ENCODE data around the gene CEP162.
"Not testable (repeated sequence)": the region's sequence is repeated elsewhere in the genome, so short reads cannot be mapped to it uniquely, and the experiment has no call there.

CEP162 gene

DNA sequence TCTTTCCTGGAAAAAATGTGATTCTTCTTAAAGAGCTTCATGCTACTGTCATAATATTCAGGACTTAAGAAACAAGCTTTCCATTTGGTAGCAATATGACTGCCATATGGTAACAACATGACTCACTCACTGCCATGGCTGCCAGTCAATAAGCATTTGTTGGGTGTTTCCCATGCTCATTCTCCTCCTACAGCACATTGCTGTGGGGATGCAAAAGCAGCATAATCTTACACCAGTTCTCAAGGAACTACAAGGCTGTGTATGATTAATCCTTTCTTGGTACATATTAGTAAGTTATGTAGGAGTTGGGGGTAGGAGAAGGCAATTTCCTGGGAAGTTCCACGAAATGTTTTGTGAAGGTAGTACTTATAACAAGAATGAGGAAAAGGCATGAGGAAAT, 76.7 kb downstream of the CEP162 start:
- DNase-seq: no peak

DNA sequence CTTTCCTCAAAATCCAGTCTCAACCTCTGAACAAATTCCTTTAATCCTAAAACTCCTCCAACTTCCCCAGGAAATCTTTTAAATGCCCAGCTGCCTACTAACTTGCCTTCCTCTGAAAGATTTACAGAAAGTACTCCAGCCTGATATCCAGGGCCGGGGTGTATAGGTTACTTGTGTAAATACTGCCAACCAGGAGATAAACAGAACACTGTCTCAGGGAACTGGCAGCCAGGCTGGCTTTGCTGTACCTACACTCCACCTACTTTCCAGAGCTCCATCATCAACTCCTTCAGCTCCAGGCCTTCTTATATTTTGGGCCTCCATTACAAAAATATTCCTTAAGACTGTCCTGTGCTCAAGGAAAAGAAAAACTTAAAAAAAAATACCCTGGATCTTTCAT, 85.9 kb downstream of the CEP162 start:
- no peak for DNase-seq

DNA sequence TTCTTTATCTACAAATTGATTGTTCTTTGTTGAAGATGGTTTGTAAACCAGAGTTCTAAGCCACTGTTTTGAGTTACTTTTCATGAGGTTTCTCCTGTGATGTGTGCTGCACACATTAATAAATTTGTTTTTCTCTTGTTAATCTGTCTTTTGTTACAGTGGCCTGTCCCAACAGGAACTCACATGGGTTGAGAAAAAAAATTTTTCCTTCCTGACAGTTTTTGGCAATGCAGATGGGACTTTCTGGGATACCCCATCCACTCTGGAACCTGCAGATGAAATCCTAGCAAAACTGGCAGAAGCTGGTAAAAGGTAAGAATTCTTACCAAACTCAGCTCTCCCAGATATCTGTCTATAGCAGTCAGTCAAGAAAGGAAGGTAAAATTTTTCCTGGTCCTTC, 88.1 kb downstream of the CEP162 start:
- no peak for DNase-seq

DNA sequence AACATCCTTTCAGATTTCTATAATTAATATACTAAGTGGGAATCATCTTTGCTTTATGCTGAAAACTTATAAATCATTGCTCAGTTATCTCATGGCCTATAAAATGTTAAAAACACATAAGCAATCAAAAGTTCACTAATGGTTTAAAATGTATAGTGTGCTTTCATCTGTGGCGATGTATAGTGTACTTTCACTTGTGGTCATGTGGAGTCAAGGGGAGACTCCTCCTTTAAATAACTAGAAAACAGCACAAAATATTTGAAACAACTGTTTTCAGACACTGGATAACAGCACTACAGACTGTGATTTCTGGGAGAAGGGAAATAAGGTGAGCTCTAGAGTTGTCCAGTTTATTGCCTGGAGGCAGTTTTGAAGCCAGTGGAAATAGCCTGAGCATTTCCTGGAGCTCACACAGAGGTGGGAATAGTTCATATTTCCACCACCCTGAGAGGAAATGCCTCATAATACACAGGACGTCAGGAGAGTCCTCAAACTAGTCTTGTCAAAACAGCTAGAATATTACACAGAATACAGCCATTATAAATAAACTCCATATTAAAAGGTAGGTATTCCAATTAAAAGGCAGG, 89.4 kb downstream of the CEP162 start:
- DNase-seq: no peak

DNA sequence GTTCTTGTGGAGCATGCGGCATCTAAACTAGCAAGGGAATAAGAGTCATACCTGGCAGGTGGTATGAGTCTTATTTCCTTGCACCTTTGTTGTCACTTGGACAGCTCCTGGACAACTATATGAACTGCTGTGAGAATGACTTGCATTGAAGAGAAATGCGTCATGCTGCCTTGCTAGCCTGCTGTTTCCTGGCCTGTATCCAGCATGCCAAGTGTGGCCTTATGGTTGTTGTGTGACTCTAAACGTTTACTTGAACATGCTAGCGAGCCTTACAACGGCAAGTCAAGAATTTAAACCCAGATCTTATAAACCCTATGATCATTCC, 90.4 kb downstream of the CEP162 start:
- DNase-seq: no peak

DNA sequence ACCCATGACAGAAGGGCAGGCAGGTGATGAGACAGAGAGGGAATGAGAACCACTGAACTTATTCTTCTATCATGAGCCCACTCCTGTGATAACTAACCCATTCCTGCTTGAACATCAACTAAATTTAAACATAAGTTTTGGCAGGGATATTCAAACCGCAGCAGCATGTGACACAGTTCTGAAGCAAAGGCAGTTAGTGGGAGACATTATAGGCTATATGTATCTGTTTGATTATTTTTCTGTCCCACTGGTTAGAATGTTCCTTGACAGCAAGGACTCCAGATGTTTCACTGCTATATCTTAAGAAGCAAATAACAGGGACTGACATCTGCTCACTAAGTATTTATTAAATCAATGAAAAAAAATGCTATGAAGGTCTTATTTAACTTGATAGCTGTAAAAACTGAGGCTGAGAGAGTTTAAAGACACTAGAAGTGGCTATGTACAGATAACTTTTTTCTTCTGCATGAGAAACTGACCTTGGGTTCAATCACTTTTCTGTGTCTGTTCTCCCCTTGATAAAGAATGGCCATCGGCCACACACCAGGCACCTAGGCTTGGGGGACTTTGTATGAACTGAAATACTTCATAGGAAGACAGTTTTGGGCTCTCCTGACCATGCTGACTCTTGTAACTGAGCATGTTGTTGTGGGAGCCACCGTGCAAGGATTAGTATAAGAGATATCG, 90.9 kb downstream of the CEP162 start:
- no peak for DNase-seq

DNA sequence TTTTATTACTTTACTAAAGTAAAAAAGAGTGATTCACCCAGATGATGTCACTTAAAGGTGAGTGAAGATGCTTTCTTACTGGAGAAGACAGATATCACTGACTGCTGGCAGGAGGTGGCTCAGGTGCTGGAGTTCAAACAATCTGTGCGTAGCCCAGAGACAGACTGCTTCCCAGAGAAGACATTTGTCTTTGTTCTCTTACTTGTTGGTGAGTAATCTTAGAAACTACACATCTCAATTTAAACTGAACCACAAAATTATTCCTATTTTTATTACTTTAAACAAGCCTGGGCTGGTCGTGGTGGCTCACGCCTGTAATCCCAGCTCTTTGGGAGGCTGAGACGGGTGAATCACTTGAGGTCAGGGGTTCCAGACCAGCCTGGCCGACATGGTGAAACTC, 92.2 kb downstream of the CEP162 start:
- no peak for DNase-seq

DNA sequence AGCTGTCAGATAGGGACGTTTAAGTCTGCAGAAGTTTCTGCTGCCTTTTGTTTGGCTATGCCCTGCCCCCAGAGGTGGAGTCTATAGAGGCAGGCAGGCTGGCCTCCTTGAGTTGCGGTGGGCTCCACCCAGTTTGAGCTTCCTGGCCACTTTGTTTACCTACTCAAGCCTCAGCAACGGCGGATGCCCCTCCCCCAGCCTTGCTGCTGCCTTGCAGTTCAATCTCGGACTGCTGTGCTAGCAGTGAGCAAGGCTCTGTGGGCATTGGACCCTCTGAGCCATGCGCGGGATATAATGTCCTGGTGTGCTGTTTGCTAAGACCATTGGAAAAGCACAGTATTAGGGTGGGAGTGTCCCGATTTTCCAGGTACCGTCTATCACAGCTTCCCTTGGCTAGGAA, 94.1 kb downstream of the CEP162 start:
- not testable (repeated sequence) for DNase-seq

DNA sequence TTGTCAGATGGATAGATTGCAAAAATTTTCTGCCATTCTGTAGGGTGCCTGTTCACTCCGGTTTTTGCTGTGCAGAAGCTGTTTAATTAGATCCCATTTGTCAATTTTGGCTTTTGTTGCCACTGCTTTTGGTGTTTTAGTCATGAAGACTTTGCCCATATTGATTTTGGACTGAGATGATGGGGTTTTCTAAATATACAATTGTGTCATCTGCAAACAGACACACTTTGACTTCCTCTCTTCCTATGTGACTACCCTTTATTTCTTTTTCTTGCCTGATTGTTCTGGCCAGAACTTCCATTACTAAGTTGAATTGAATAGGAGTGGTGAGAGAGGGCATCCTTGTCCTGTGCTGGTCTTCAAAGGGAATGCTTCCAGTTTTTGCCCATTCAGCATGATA, 97.9 kb downstream of the CEP162 start:
- not testable (repeated sequence) for DNase-seq

DNA sequence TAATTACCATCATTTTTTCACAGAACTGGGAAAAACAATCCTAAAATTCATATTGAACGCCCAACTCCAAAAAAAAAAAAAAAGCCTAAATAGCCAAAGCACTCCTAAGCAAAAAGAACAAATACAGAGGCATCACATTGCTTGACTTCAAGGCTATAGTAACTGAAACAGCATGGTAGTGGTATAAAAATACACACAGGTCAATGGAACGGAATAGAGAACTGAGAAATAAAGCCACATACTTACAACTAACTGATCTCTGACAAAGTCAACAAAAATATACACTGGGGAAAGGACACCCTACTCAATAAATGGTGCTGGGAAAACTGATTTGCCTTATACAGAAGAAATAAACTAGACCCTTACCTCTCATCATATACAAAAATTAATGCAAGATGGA, 104.3 kb downstream of the CEP162 start:
- DNase-seq: no peak

DNA sequence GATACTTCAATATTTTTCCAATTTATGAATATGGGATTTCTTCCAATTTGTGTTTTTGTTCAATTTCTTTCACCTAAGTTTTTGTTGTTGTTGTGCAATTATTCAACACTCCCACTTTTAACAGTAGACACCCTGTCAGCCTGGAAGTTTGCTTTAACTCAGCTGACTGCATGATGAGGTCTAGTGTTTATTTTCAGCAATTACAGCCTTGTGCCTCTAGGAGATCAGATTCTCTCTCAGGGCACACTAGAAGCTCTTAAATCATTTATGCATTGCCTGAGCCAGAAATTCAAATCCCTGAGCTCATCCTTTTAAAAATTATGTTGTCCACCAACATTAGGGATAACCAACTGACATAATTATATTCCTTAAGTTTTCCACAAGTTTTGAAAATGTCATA, 108.2 kb downstream of the CEP162 start:
- DNase-seq: no peak

DNA sequence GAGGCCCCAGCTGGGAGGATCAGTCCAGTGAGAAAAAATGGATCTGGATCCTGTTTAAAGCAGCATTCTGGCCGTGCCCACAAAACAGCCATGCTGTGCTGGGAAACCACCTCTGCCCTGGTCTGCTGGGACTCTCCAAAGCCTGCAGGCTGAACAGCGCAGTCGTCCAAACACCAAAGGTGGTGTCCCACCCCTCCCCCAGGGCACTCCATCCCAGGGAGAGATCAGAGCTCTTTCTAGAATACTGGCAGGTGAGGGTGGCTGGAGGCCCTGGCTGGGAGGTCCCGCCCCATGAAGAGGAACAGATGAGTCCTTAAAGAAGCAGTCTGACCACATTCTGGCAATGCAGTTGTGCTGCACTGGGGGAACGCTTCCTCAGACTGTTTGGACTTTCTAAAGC, 109.3 kb downstream of the CEP162 start:
- no peak for DNase-seq

DNA sequence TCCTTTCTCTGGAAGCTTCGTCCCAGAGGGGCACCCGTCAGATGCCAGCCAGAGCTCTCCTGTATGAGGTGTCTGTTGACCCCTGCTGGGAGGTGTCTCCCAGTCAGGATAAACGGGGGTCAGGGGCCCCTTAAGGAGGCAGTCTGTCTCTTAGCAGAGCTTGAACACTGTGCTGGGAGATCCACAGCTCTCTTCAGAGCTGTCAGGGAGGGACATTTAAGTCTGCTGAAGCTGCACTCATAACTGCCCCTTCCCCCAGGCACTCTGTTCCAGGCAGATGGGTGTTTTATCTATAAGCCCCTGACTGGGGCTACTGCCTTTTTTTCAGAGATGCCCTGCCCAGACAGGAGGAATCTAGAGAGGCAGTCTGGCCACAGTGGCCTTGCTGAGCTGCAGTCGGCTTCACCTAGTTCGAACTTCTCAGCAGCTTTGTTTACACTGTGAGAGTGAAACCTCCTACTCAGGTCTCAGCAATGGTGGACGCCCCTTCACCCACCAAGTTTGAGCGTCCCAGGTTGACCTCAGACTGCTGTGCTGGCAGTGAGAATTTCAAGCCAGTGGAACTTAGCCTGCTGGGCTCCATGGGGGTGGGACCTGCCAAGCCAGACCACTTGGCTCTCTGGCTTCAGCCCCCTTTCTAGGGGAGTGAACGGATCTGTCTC, 112.4 kb downstream of the CEP162 start:
- DNase-seq: not testable (repeated sequence)

DNA sequence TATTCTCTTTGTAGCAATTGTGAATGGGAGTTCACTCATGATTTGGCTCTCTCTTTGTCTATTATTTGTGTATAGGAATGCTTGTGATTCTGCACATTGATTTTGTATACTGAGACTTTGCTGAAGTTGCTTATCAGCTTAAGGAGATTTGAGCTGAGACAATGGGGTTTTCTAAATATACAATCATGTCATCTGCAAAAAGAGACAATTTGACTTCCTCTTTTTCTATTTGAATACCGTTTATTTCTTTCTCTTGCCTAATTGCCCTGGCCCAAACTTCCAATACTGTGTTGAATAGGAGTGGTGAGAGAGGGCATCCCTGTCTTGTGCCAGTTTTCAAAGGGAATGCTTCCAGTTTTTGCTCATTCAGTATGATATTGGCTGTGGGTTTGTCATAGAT, 116.1 kb downstream of the CEP162 start:
- DNase-seq: not testable (repeated sequence)

DNA sequence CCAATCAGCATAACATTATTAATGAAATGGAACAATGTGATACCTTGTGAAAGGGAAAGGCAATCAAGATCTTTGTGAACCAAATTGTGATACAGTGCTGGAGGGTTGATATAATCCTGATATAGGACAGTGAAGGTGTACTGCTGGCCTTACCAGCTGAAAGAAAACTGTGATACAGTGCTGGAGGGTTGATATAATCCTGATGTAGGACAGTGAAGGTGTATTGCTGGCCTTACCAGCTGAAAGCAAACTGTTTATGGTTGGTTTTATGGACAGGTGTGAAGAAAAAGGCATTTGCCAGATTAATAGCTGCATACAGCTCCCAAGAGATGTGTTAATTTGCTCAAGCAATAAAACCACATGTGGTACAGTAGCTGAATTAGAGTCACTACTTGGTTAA, 119.9 kb downstream of the CEP162 start:
- DNase-seq: no peak

DNA sequence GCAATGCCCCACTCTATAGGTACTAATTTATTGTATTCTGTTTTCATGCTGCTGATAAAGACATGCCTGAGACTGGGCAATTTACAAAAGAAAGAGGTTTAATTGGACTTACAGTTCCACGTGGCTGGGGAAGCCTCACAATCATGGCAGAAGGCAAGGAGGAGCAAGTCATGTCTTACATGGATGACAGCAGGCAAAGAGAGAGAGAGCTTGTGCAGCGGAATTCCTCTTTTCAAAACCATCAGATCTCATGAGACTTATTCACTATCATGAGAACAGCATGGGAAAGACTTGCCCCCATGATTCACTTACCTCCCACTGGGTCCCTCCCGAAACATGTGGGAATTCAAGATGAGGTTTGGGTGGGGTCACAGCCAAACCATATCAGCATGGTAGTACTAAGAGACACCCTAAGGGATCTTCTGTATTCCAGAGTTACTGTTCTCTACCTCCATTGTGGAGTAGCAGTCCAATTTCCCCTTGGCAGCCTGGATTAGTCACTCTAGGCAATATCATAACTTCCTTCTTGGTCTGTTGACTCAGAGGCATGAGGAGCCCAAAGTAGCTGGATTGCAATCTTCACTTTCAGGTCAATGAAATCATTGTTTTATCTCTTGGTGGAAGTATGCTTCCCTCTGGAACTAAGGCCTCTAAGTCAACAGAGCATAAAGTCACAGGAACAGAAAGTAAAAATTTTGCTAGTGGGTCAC, 122.1 kb downstream of the CEP162 start:
- DNase-seq: not testable (repeated sequence)

DNA sequence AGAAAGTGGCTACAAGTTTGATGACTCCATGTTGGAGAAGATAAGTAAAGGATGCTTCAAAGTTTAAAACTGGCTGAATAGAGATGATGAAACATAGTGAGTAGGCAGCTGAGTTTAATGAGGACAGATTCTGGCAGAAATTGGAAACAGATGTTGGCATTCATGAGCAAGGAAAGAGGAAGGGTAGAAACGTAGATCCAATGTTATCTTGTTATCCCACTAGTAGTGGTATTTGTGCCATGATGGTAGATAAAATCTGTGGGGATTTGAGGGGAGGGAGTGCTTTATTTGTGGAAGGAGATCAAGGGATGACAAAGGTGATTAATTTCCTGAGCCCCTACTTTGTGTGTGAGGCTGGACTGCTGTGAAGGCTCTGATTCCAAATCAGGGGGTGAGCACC, 124.4 kb downstream of the CEP162 start:
- DNase-seq: no peak

DNA sequence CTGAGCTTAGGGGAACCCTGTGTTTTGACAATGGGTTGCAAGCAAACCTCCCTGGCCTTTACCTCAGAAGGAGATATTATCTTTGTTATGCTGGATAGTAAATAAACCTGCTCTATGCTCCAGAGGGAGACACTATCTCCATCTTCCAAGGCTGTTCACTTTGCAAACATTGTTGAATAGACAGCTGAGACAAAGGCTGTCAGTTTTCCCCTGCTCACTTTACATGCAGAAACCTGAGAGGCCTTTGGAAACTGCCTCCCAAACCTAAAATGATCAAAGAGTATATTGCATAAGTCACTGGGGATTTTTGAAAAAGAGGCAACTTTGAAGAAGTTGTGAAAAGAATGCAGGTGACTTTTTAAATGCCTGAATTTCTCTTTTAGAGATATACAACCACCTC, 132.3 kb downstream of the CEP162 start:
- no peak for DNase-seq

DNA sequence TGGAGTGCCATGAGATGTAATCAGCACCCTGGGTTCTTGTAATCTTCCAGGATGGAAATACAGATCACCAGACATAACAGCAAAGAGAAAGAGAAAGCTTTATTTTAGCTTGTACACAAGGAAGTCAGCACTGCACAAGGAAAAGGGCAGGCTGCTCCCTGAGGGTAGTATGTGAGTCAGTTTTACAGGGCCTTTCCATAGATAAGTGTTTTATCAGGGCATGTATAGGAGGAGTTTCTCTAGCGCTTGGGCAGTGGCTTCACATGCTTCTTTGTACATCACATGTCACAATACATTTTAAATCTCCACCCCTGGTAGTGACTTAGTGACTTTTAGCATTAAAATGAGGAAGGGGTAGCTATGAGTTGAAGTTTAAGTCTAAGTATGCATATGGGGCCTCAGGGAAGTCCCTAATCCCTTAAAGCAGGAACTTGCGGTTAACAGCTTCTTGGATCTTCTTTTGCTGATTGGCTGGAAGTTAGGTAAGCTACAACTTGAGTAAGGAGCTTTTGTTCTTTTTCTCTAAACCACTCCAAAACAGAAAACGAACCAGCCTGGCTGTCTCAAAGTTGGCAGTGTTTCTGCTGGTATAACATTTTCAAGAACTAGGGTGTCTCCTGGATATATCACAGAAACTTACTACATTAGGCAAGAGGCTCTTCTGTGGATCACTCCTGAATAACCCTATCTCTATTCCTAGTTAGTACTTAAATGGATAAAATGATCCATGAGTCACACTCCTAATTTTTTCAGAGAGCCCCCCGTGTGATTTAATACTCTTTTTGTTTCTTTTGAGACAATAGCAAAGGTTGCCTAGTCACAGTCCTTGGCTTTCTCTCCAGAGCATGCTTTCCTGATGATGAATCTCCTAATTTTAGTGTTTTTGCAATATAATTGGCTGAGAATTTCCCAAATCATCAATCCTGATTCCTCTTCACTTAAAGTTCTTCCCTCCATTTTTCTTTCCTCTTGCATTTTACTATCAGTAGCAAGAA, 133.7 kb downstream of the CEP162 start:
- DNase-seq: no peak

DNA sequence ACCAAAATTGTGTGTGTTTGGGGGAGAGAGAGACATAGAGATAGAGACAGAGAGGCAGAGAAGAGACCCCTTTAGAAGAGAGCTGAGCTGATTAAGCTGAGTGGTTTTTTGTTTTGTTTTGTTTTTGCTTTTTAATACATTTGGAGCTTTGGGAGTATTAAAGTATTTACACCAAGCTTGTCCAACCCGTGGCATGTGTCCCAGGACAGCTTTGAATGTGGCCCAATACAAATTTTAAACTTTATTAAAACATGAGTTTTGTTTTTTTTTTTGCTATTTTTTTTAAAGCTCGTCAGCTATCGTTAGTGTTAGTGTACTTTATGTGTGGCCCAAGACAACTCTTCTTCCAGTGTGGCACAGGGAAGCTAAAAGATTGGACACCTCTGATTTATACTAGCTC, 137.9 kb downstream of the CEP162 start:
- no peak for DNase-seq

DNA sequence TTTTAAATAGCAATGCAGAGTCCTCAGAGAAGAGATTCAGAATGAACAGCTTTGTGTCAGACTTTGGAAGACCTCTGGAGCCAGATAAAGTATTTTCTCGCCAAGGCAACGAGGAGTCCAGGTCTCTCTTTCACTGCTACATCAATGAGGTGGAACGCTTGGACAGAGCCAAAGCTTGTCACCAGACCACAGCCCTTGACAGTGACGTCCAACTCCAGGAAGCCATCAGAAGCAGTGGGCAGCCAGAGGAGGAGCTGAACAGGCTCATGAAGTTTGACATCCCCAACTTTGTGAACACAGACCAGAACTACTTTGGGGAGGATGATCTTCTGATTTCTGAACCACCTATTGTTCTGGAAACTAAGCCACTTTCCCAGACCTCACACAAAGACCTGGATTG, 138.4 kb downstream of the CEP162 start:
- no peak for DNase-seq

DNA sequence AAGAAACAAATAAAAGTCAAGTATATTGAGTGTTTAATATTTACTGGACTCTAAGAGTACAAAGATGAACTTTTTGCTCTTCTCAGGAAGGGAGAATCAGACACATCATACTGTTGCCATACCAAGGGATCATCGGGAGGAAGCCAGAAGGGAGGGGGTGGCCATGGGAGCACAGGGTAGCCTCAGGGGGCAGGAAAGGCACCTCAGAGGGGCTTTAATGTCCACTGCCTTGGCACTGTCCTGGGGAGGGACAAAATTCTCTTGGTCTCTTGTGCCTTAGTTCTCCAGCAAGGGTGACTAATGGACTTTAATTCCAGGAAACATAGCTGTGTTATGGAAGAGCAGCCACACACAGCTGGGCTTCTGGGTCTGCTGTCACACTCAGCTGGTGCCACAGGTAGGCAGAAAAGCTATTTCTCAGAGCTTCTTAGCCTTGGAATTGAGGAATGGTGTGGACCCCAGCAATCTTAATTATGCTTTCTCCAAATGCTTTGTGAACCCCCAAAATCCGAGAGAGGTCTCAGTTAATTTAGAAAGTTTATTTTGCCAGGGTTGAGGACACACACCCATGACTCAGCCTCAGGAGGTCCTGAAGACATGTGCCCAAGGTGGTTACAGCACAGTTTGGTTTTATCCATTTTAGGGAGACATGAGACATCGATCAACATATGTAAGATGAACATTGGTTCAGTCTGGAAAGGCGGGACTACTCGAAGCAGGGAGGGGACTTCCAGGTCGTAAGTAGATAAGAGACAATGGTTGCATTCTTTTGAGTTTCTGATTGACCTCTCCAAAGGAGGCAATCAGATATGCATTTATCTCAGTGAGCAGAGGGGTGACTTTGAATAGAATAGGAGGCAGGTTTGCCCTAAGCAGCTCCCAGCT, 140.7 kb downstream of the CEP162 start:
- no peak for DNase-seq

All from activated naive CD4-positive, alpha-beta T cell treated with Interleukin-2 at 50 U/mL for 16 hours (primary cell).